NCI-H460 (cell line): Measurements from ENCODE around the gene SIRT3. TPM values are rescaled to one million over a fixed set of nuclear protein-coding genes. Genes with fewer than 3 reads are reported as not detected.

Experiments used
- DNase-seq: peaks from one replicate; pipeline ENCODE4 v3.0.0-alpha.2; 2016; ENCODE audit warnings: low read depth; ENCODE audit errors: extremely low read depth
- total RNA-seq: library from RNA; depleted of rRNA; stranded (reverse); fragments of >200 nt; shearing (Covaris generic); gene quantifications from 2 replicates; pipeline ENCODE4 v1.2.3, GENCODE V29; 2014

The SIRT3 gene
- total RNA-seq, 1 experiment from 2014 or later: 11.0 TPM

DNA sequence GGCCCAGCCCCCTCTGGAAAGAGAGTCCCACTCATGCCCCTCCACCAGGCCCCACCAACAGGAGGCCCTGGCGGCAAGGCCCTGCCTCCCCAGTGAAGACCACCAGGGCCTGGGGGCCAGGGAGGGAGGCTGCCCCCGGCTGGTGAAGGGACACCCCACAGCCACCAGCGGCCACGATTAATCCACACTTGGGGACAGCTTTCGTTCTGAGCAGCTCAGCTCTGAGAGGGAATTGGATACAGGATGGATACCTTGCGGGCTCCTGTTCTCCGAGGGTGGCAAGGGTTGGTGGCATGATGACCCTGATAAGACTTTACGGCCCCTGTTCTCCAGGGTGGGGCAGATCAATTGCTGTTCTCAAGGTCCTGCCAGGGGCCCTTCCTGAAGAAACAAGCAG, 35.2 kb upstream of the SIRT3 start:
- DNase-seq: no peak

DNA sequence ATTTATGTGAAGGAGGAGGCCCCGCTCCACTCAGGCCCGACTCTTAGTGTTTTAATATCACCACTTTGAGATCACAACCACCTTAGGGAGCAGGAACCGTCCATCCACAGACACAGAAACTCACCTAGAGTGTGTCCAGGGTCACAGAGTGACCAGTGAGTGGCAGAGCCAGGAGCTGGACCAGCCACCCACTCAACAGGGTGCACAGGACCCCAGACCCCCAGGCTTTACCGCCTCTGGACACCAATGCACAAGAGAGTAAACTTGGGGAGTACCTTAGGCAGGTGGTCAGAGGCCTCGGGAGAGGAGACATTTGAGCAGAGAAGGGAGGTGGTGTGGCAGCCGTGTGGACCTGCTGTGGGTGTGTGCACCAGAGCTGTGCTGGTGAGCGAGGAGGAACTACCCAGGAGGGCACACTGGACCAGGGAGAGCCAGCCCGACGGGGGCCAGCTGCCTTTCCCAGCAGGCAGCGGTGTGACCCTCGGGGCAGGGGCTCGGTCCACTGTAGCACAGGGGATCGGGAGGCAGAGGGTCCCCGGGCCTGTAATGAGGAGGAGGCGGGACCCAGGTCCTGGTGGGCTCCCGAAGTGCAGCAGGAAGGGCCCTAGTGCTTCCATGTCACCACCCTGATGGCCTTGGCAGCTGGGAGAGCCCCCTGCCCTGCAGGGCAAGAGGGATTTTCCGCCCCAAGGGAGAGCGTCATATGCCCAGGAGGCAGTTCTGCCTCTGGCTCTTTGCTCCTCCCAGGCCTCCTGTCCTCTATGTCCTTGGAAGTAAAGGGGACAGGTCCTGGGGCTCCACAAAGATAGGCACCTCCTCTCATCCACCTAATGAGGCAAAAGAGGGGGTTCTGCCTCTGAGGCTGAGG, 34.5 kb upstream of the SIRT3 start:
- DNase-seq: no peak

DNA sequence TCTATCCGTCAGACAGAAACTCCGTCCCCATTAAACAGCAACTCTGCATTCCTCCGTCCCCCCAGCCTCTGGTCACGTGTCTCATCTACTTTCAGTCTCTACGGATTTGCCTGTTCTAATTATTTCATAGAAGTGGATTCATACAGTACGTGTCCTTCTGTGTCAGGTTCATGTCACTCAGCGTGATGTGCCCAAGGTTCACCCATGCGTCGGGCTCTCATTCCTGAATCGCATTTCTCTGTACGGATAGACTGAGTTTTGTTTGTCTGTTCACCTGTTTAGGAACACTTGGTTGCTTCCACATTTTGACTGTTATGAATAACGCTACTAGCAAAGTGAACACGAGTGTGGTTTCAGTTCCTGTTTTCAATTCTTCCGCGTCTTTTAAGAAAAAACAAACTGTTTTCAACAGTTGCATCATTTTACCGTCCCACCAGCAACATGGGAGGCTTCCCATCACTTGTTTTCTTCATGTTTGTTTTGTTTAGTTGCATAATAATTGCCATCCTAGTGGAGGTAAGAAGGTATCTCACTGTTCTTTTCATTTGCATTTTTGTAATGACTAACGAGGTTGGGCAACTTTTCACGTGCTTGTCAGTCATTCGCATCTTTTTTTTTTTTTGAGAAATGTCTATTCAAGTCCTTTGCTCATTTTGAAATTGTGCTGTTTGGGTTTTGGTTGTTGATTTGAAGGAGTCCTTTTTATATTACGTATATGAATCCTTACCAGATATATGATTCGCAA, 33.2 kb upstream of the SIRT3 start:
- DNase-seq: no peak

DNA sequence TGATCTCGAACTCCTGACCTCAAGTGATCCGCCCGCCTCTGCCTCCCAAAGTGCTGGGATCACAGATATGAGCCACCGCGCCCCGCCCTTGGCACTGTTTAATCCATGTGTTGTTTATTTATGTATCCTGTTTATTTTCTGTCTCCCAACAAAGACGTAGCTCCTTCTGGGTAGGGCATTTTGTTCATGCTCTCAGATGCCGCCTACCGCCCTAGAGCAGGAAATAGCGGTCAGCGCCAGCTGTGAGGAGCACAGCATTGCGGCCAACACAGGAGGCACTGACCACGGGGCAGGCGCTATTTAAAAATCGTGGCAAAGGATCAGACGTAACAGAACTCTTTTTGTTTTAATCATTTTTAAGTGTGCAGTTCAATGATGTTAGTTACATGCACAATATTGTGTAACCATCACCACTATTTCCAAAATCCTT, 32.6 kb upstream of the SIRT3 start:
- DNase-seq: peak; percentile 88

DNA sequence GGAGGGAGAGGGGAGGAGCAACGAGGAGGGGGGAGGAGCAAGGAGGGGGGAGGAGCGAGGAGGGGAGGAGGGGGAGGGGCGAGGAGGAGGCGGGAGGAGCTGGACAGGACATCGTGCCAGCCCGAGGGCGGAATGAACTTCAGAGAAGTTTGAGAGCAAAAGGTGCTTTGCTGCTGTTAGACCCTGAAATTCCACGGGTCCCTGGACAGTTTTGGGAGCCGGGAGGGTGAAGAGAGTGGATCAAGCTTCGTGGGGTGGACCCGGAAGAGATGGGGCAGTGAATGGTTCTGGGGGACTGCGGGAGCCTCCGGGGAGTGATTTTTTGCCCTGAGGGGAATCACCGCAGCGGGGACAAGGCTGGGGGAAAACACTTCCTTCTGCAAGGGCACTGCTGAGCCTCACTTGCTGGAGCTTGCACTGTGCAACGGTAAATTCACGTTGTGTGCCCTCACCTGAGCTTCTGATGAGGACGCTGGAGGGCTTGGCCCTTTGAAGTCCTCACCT, 31.4 kb upstream of the SIRT3 start:
- DNase-seq: peak; percentile 20

DNA sequence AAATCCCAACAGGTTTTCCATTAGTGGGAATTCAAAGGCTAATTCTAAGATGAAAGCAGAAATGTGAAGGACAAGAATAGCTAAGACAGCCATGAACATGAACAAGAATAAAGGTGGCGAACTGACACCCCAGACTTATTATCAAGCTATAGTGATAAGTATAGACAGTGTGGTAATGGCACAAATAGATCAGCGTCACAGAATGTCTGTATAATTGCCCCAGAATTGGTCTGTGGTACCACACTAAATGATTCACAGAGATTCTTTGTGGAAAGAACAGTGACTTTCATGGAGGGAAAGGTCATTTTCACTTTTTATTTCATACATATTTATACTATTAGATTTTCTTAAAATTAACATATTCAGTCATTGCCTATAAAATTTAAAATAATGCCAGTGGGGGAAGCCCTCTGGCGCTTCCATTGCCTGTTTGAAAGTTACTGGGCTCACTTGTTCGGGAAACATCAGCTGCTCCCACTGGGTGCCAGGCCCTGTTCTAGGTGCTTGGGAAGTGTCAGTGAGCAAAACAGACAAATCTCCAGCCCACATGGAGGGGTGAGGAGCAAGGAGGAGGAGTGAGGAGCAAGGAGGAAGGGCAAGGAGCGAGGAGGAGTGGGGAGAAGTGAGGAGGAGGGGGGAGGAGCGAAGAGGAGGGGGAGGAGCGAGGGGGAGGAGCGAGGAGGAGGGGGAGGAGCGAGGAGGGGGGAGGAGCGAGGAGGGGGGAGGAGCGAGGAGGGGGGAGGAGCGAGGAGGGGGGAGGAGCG, 30.7 kb upstream of the SIRT3 start:
- DNase-seq: no peak

DNA sequence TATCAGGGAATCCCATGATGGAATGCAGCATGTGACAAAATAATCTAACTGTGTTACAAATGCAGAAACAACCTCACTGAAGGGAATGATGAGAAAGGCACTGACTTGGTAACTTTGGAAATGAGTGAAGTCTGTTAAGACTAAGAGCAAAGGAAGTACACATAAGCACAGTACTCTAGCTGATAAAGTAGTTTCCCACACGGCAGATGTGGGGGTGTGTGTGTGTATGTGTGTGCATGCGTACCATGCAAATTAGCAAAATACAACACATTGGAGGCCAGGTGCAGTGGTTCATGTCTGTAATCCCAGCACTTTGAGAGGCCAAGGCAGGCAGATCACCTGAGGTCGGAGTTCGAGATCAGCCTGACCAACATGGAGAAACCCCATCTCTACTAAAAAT, 25.5 kb upstream of the SIRT3 start:
- DNase-seq: no peak

DNA sequence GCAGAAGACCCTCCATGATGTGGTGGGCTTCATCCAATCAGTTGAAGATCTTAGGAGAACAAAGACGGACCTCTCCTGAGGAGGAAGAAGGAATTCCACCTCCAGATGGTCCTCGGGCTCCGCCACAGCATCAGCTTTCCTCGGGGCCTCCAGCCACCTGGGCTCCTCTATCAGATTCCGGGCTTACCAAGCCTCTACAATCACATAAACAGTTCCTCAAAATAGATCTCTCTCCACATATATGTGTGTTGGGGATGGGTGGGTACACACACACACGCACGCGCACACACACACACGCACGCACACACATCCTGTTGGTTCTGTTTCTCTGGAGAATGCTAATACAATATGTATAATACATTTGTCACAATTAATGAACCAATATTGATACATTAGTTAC, 23.3 kb upstream of the SIRT3 start:
- DNase-seq: no peak

DNA sequence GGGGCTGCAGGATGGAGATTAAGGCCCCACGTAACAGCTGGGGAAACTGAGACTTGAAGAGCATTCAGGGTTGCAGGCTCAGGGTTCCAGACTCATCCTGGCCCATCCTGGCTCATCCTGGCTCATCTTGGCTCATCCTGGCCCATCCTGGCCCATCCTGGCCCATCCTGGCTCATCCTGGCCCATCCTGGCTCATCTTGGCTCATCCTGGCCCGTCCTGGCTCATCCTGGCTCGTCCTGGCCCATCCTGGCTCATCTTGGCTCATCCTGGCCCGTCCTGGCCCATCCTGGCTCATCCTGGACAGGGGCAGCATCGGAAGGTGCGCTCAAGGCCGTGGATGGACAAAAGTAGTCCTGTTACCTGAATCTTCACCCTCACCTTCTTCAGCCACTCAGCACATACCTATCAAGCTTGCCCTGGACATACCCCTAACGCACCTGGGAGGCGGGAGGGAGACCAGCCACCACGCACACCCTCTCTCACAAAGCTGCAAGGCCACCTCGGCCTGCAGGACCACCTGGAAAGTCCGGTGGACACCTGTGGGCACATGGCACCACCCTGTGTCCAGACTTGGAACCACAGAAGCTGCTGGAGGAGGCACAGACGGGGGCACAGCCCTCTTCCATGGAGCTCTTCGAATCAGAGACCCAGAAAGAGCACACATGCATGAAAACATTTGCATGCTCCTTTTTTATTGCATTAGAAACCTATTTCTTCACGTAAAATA, 21.8 kb upstream of the SIRT3 start:
- no peak for DNase-seq

DNA sequence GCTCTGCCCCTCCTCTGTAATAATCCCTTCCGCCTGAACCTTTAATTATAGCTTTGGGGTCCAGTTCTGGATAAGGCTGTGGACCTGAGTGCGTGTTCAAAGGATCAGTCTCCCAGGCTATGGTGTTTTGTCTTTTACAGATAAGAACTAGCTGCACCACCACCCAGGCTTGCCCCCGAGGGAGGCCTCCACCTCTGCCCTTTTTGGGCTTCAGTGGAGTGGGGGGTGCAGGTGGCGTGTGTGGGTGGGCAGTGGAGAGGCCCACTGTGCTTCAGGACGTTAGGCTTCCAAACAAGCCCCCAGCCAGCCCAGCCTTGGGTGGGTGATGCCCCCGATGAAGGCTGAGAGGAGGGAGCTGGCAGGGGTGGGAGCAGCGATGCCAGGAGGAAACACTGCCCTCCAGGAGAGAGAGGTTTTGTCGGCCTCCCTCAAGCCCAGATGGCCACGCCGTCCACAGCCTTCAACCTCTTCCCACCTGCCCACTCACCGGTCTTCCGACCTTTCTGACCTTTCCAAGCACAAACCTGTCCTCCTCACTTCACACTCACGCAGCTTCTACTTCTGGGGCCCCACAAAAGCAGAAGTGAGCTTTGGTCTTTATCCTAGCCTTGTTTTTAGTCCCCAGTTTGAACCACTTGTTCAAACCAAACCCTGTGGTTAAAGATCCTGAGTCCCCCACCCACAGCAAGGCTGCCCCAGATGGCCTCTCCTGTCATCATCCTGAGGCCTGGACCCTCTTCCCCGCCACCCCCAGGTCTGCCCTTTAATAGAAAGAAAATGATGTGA, 21.0 kb upstream of the SIRT3 start:
- DNase-seq: no peak

DNA sequence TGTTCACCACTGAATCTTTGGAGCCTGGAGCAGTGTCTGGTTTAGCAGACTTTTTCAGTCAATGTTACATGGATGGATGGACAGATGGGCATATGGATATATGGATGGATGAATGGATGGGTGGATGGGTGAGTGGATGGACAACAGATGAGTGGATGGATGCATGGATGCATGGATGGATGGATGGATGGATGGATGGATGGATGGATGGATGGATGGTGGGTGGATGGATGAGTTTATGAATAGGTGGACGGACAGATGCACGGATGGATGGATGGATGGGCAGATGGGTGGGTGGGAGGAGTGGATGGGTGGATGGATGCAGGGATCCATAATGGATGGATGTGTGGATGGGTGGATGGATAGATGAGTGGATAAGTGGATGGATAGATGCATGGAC, 19.7 kb upstream of the SIRT3 start:
- DNase-seq: no peak

DNA sequence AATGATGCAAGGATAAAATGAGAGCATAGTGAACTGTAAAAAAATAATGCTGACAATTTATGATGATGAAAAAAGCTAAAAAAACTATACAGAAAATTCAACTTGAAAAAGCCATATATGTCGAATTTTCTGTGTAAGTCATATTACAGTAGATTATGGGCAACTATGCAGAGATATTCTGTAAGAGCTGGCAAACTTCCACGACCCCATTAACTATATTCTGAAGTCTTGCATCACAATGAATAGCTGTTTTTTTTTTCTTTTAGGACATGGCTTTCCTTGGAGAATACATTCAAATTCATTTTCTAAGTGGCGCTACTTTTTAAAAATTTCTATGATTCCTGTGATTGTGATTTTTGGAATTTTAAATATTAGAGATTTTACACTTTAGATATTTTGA, 19.0 kb upstream of the SIRT3 start:
- no peak for DNase-seq

DNA sequence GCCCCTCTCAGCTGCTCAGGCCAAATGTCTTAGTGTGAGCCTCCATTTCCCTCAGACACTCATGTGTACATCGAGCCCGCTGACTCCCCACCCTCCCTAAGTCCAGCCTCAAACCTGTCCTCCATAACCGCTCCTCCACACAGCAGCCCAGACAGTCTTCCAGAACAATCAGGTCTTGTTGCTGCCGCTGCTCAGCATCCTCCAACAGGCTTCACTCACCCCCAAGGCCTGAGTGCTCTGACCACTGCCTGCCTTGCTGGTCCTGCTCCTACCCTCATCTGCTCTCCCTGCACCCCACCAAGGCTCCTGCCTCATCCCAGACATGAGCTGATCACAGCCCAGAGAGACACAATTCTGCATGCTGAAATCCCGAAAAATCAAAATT, 17.7 kb upstream of the SIRT3 start:
- DNase-seq: no peak

DNA sequence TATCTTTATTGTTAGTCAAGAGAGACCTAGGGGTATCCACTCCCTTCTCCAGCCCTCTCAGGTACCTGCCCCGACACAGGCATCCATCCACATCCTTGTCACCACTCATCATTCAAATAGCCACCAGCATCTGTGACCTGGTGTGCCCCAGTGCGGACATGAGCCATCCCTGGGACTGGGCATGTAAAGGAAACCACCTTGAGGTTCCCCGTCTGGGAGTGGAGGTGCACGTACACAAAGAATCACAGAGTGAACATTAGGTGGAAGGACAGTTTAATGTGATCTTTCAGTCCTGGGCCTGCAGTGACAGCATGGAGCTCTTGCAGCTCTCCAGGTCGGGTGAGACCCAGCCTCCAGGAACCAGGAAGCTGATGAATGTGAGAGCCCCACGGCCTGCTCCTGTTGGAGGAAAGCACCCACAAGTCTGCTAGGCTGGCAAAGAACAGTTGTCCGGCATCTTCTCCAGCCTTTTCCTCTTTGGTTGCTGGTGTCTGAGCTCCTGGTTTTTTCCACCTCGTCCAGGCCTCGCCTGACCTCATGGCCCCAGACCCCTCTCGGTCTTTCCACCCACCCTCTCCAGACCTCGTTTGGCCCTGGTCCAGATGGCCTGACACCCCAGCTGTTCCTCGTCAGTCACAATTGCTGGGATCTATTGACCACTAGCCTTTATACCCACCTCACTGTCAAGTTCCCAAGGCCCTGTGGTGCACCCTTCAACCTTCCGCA, 17.2 kb upstream of the SIRT3 start:
- no peak for DNase-seq

DNA sequence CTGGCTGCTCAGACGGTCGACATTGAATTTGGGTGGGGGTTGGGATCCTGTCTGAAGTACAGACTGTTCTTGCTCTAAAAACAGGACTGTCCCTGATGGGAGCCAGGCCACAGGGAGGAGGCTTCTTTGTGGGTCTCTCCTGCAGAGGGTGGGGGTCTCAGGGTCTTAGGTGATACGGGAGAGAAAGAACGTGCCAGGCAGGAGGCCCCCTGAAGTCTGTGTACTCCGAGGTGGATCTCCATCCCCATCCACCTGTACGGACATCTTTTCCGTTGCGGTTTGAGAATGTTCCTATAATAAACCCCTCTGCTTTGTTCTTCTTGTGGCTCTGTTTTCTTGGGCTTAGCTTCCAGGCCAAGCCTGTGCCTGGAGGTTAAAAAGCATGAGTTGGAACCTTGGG, 16.5 kb upstream of the SIRT3 start:
- DNase-seq: no peak

DNA sequence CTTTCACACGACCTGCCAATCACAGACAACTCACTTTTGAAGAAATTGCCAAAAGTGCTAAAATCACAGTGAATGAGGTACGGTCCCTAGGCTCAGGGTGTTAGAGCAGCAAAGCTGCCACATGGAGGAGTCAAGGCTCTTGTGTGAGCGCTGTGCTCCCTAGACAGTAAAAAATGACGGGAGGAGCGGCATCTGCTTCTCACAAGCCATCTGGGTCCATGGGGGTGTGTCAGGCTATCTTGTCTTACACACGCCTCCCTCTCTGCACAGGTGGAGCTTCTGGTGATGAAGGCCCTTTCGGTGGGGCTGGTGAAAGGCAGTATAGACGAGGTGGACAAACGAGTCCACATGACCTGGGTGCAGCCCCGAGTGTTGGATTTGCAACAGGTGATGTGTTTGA, 15.4 kb upstream of the SIRT3 start:
- DNase-seq: no peak

DNA sequence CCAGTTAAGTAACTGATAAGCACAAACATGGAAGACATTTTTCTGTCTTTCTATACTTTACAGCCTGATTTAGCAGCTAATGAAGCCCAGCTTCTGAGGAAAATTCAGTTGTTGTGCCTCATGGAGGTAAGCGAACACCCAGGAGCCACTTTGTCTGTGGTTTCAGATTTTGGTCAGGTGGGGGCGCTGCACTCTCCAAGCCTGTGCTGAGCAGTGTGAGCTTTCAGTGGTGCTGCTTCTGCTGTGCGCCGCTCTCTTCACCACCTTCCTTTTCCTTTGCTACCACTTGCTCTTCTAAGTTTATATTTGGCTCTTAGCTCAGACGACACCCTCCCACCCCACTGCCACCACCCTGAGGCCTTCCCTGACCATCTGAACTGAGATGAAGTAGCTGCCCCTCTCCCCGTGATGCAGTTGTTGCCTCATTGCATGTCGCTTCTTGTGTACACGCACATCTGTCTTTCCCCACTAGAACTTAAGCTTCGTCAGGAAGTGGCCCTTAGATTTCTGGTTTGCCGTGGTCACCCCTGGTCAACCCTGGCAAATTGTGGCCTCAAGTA, 14.7 kb upstream of the SIRT3 start:
- peak; percentile 28 for DNase-seq

DNA sequence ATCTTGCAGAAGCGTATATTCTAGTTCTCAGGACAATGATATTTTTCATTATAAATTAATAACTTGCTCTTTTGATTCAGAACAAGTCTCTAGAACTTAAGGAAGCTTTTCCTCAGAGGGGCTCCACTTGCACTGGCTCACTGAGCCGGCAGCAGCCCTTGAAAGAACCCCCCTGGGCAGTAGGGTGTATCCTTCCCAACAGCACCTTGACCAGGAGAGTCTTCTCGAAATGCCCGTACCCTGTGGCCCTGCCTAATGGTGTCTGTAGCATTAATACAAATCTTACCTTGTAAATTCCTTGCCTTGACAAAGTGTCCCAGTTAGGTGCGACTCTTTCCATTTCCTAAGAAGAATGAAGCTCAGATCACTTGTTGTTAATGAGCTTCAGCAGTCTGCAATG, 14.1 kb upstream of the SIRT3 start:
- DNase-seq: no peak

DNA sequence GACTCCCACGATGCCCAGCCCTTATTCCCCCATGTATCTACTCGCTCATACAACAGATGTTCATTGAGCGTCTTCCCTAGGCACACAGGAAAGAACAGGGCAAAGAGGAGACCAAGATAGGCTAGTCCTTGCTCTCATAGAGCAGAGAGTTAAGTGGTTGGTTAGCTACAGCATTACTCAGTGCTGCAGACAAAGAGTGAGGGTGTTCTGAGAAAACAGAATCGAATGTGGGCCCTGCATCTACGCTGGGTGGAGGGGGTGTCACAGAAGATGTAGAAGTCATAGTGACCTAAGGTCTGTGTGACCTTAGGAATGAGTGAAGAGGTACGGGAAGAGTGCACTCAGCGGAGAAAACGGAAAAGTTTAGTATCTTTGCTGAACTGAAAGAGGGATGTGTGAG, 12.9 kb upstream of the SIRT3 start:
- DNase-seq: no peak
